ENCODE results near the gene PIP5K1C.

The PIP5K1C gene

DNA sequence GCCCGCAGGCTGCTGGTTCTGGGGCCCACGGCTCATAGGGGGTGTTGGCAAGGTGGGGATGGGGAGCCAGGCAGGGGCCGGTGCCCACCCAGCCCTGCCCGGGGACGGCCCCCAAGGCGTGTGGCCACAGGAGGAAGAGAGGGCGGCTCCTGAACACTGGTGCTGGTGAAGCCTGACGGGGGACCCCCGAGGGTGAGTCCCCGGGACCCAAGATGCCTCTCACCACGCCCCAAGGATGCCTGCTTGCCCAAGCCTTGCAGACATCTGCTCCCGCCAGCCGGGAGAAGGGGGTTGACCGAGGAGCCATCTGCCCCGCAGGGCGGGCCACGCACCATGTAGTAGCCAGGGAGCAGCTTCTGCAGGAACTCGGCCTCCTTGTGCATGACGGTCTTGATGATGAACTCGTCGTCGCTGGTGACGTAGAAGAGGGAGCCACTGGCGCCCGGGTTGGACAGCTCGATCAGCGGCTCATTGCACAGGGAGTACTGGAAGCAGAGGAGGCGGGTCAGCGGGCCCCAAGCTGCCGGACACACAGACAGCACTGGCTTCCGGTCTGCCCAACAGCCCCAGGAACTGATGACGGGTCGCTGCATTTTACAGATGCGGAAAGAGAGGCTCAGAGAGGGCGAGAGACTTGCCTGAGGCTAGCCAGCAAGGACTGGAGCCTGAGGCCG lies 44.1 kb downstream of the PIP5K1C start:
- TF ChIP-seq, protein P1, sequence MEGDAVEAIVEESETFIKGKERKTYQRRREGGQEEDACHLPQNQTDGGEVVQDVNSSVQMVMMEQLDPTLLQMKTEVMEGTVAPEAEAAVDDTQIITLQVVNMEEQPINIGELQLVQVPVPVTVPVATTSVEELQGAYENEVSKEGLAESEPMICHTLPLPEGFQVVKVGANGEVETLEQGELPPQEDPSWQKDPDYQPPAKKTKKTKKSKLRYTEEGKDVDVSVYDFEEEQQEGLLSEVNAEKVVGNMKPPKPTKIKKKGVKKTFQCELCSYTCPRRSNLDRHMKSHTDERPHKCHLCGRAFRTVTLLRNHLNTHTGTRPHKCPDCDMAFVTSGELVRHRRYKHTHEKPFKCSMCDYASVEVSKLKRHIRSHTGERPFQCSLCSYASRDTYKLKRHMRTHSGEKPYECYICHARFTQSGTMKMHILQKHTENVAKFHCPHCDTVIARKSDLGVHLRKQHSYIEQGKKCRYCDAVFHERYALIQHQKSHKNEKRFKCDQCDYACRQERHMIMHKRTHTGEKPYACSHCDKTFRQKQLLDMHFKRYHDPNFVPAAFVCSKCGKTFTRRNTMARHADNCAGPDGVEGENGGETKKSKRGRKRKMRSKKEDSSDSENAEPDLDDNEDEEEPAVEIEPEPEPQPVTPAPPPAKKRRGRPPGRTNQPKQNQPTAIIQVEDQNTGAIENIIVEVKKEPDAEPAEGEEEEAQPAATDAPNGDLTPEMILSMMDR (IDR thresholded peaks at IDR 0.05; ENCODE audit: low read depth, low read length, missing control alignments) = no peak
- peak overlapping the region; percentile 24; the same call in 1 of the 2 replicates for H3K4me3 ChIP-seq (replicated peaks; ENCODE audit: low read depth, low read length)
- DNase-seq (ENCODE audit: extremely low read depth, low read depth) = peak; percentile 64

DNA sequence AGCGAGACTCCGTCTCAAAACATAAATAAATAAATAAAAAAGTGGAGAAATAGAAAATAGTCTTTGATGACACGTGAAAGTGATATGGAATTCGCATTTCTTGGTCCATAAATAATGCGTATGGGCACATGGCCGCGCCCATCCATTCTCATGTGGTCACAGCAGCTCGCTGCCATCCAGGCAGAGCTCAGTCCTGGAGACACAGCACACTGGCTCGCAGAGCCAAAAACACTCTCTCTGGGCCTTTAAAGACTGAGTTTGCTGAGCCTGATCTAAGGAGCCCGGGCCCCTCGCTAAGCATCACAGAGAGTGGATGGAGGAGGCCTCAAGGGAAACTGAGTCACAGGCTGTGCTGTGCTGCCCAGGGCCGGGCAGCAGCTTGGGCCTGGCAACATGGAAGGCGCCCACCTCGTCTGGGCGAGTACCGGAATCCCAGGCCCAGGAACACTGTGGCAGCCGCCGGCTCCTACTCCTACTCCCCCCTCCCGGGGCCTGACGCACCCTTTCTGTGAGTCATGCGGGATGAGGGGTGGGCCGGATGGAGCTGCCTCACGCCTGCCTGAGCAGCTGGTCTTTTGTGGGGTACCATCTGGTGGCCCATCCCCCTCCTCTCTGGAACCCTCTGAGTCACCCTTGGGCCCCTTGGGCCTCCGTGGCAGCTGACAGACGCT lies 44.7 kb downstream of the PIP5K1C start:
- peak overlapping the region; percentile 24; the same call in 1 of the 2 replicates for H3K4me3 ChIP-seq (replicated peaks; ENCODE audit: low read depth, low read length)
- peak; percentile 94 for DNase-seq (ENCODE audit: extremely low read depth, low read depth)
- TF ChIP-seq, protein P1 (IDR thresholded peaks at IDR 0.05; ENCODE audit: low read depth, low read length, missing control alignments) = no peak

DNA sequence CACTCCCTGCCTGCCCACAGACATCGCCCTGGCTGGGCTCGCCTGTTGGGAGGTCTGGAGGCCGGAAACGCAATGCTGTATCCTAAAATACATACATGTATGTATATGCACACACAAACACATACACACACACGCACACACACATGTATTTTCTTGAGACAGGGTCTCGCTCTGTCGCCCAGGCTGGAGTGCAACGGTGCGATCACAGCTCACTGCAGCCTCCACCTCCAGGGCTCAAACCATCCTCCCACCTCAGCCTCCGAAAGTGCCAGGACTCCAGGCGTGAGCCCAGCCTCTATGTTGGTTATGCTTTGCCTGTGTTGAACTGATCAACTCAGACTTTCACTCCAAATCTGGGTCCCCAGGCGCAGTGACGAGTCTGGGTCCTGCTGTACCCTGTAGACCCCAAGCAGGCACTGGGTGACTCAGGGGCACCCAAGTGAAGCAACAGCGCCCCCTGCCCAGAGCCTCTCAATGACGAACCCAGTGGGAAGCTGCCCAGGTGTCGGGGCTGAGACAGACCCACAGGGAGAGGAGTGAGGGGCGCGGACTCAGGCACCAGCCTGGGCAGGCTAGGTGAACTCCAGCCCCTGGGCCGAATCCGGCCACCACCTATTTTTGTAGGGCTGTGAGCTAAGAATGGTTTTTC lies 46.3 kb downstream of the PIP5K1C start:
- DNase-seq (ENCODE audit: extremely low read depth, low read depth) = no peak
- H3K4me3 ChIP-seq (replicated peaks; ENCODE audit: low read depth, low read length) = no peak overlapping the region
- TF ChIP-seq, protein P1 (IDR thresholded peaks at IDR 0.05; ENCODE audit: low read depth, low read length, missing control alignments) = peak; percentile 31

DNA sequence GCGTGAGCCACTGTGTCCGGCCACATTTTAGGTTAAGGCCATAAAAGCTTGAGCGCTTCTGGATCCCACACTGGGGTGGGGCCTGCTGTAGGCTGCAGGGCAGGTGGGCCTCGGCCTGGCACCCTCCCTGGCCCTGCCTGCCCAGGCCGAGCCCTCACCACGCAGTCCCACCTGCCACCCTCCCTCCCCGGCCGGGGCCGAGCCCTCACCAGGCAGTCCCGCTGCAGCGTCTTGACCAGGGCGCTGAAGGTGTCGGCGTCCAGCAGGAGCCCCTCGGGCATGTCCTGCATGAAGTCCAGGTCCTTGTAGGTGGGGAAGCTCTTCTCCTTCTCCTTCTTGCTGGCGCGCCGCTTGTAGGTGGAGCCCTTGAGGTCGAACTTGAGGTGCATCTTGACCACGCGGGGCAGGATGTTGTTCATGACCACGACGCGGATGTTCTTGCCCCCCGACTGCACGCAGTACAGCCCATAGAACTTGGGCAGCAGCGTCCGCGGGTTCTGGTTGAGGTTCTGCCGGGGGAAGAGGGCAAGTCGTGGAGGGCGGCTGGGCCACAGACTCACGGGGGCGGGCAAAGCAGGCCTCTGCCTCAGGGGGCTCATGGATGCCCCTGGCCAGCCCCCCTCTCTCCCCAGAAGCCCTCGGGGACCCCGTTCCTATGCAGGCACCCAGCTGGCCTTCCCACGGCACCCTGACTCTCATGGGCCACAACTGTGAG lies 47.0 kb downstream of the PIP5K1C start:
- no peak for DNase-seq (ENCODE audit: extremely low read depth, low read depth)
- H3K4me3 ChIP-seq (replicated peaks; ENCODE audit: low read depth, low read length) = no peak overlapping the region
- TF ChIP-seq, protein P1 (IDR thresholded peaks at IDR 0.05; ENCODE audit: low read depth, low read length, missing control alignments) = no peak

DNA sequence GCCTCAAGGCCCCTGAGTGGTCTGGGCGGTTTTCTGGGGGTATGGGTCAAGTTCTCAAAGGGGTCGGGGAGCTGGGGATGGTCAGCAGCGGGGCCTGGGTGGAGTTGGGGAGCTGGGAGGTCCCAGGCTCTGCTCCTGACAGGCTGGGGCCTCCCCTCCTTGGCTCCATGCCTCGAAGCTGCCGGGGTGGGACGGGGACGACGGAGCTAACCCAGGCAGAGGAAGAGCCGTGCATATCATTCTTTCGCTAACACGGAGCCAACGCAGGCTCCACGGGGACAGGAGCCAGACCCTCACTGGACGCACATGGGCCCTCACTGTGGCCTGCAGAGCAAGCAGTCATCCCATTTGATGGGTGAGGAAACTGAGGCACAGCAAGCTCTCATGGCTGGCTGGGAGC lies 47.8 kb downstream of the PIP5K1C start:
- TF ChIP-seq, protein P1 (IDR thresholded peaks at IDR 0.05; ENCODE audit: low read depth, low read length, missing control alignments) = no peak
- no peak overlapping the region for H3K4me3 ChIP-seq (replicated peaks; ENCODE audit: low read depth, low read length)
- no peak for DNase-seq (ENCODE audit: extremely low read depth, low read depth)

DNA sequence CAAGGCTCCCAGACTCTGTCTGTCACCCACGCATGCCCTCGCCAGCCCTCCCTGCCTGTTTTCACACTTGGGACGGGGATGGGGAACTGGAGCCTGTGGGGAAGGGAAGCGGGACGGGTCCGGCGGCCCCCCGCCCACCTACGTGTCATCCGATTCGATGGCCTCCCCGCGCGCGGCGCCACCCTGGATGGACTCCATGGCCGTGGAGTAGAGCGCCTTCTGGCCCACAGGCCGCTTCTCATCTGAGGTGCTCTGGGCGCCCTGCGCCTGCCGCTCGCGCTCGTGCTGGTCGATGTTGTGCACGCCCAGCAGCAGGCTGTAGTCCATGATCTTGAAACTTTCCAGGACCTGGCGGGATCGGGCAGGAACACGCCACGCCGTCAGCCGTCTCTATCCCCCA lies 48.6 kb downstream of the PIP5K1C start:
- TF ChIP-seq, protein P1 (IDR thresholded peaks at IDR 0.05; ENCODE audit: low read depth, low read length, missing control alignments) = no peak
- H3K4me3 ChIP-seq (replicated peaks; ENCODE audit: low read depth, low read length) = no peak overlapping the region
- no peak for DNase-seq (ENCODE audit: extremely low read depth, low read depth)

Measured in HFF-Myc (cell line).